Fibroblast of lung (primary cell): ENCODE measurements around the gene APAF1.

Experiments used
- CTCF ChIP-seq, 2 donors: IDR thresholded peaks in 1 of 2; conservative IDR thresholded peaks in 1 of 2; 1 replicate in 1 of 2; 2 replicates in 1 of 2; pipeline ENCODE4 v1.5.1; 2011 to 2012; ENCODE audit warnings: low read length in 2 of 2, control low read depth in 1 of 2, inconsistent platforms in 1 of 2, low read depth in 1 of 2, mild to moderate bottlenecking in 1 of 2
- EZH2 ChIP-seq: IDR thresholded peaks from 2 replicates; pipeline ENCODE4 v1.5.1; 2012; ENCODE audit warnings: low read length, control low read depth, mild to moderate bottlenecking; ENCODE audit errors: missing control alignments

GRCh38 chr12:98699586-98699985 lies 54.5 kb downstream of the APAF1 start:
- no peak for TF ChIP-seq CTCF (conservative IDR thresholded peaks at IDR 0.05 in 1 of 2, IDR thresholded peaks at IDR 0.05 in 1 of 2; ENCODE audit: low read depth in 1 of 2, low read length in 2 of 2)
- no peak for TF ChIP-seq EZH2
